HEK293 (cell line): Measurements from ENCODE around the gene RNF11.

Experiments used
- CTCF ChIA-PET: fragments of 350-600 bp; formaldehyde crosslinking; extraction: SDS; loops from one replicate; lab custom pipeline; 2021; ENCODE audit warnings: antibody characterized with exemption; lab: Yijun Ruan, JAX
- POLR2A ChIA-PET: fragments of 300-600 bp; formaldehyde crosslinking; extraction: SDS; loops from one replicate; lab custom pipeline; 2020; ENCODE audit warnings: antibody characterized with exemption, inconsistent platforms; lab: Yijun Ruan, JAX
- H3K27ac ChIP-seq: fragments of 200-500 bp; sonication (Bioruptor generic); 2 replicates; pipeline ENCODE4 v1.5.1; 2014; ENCODE audit warnings: low read depth, low read length, control low read depth, inconsistent platforms; ENCODE audit errors: extremely low read depth
- H3K36me3 ChIP-seq, 2 experiments: fragments of 200-500 bp in 1 of 2; sonication (Bioruptor generic) in 1 of 2; 1 replicate in 1 of 2; 2 replicates in 1 of 2; pipeline ENCODE4 v1.5.1; 2014 to 2017; ENCODE audit warnings: inconsistent platforms in 2 of 2, low read length in 2 of 2; ENCODE audit not compliant: control insufficient read depth in 2 of 2, insufficient read depth in 1 of 2
- H3K4me1 ChIP-seq: fragments of 200-500 bp; sonication (Bioruptor generic); 2 replicates; pipeline ENCODE4 v1.5.1; 2014; ENCODE audit warnings: mild to moderate bottlenecking, low read length, inconsistent platforms; ENCODE audit not compliant: control insufficient read depth, insufficient read depth
- H3K4me3 ChIP-seq: 2 replicates; pipeline ENCODE4 v1.5.1; 2011; ENCODE audit warnings: low read depth, mild to moderate bottlenecking, control low read depth, low read length, moderate library complexity
- H3K9me3 ChIP-seq: fragments of 200-500 bp; sonication (Bioruptor generic); 2 replicates; pipeline ENCODE4 v1.5.1; 2014; ENCODE audit warnings: low read depth, low read length, inconsistent platforms; ENCODE audit not compliant: control insufficient read depth, insufficient read depth
- GFI1B ChIP-seq: fragments of 450-650 bp; formaldehyde crosslinking; IDR thresholded peaks from 2 replicates; pipeline ENCODE4 v1.5.1; 2016; ENCODE audit warnings: missing biosample characterization, missing genetic modification characterization
- GLIS1 ChIP-seq: fragments of 450-650 bp; formaldehyde crosslinking; IDR thresholded peaks from 2 replicates; pipeline ENCODE4 v1.5.1; 2016; ENCODE audit warnings: missing biosample characterization, missing genetic modification characterization
- HIC1 ChIP-seq: fragments of 450-650 bp; formaldehyde crosslinking; IDR thresholded peaks from 2 replicates; pipeline ENCODE4 v1.5.1; 2016; ENCODE audit warnings: missing biosample characterization, missing genetic modification characterization
- HOXD13 ChIP-seq: sonication (generic); formaldehyde crosslinking; IDR thresholded peaks from 2 replicates; pipeline ENCODE4 v1.8.0; 2022; ENCODE audit warnings: missing genetic modification reagents, borderline replicate concordance
- KLF16 ChIP-seq: fragments of 450-650 bp; formaldehyde crosslinking; IDR thresholded peaks from 2 replicates; pipeline ENCODE4 v1.5.1; 2017; ENCODE audit warnings: missing biosample characterization, missing genetic modification characterization
- KLF8 ChIP-seq: fragments of 450-650 bp; formaldehyde crosslinking; IDR thresholded peaks from 2 replicates; pipeline ENCODE4 v1.5.1; 2016; ENCODE audit warnings: missing biosample characterization, missing genetic modification characterization
- SCRT1 ChIP-seq: fragments of 450-650 bp; formaldehyde crosslinking; IDR thresholded peaks from 2 replicates; pipeline ENCODE4 v1.5.1; 2016; ENCODE audit warnings: missing biosample characterization, missing genetic modification characterization, borderline replicate concordance
- TCF7L2 ChIP-seq: IDR thresholded peaks from 2 replicates; pipeline ENCODE4 v1.6.1; 2011; ENCODE audit warnings: low read depth, mild to moderate bottlenecking, inconsistent platforms, low read length, moderate library complexity, borderline replicate concordance
- TRIM28 ChIP-seq: IDR thresholded peaks from 2 replicates; pipeline ENCODE4 v1.6.1; 2011; ENCODE audit warnings: low read length, control low read depth, borderline replicate concordance
- ZBTB20 ChIP-seq: fragments of 450-650 bp; formaldehyde crosslinking; IDR thresholded peaks from 2 replicates; pipeline ENCODE4 v1.5.1; 2016; ENCODE audit warnings: missing biosample characterization, missing genetic modification characterization
- ZNF140 ChIP-seq: fragments of 450-650 bp; formaldehyde crosslinking; IDR thresholded peaks from 2 replicates; pipeline ENCODE4 v1.5.1; 2016; ENCODE audit warnings: missing biosample characterization, missing genetic modification characterization
- ZNF19 ChIP-seq: fragments of 450-650 bp; formaldehyde crosslinking; IDR thresholded peaks from 2 replicates; pipeline ENCODE4; 2016; ENCODE audit warnings: missing biosample characterization, missing genetic modification characterization, low read depth
- ZNF239 ChIP-seq: fragments of 450-650 bp; formaldehyde crosslinking; IDR thresholded peaks from 2 replicates; pipeline ENCODE4 v1.5.1; 2016; ENCODE audit warnings: missing biosample characterization, missing genetic modification characterization
- ZNF24 ChIP-seq: fragments of 450-650 bp; formaldehyde crosslinking; IDR thresholded peaks from 2 replicates; pipeline ENCODE4 v1.5.1; 2016; ENCODE audit warnings: missing biosample characterization, missing genetic modification characterization
- ZNF280C ChIP-seq: fragments of 450-650 bp; formaldehyde crosslinking; IDR thresholded peaks from 2 replicates; pipeline ENCODE4 v1.5.1; 2016; ENCODE audit warnings: missing biosample characterization, missing genetic modification characterization
- ZNF311 ChIP-seq: fragments of 450-650 bp; formaldehyde crosslinking; IDR thresholded peaks from 2 replicates; pipeline ENCODE4 v1.5.1; 2017; ENCODE audit warnings: missing biosample characterization, missing genetic modification characterization, borderline replicate concordance
- ZNF324 ChIP-seq: fragments of 450-650 bp; formaldehyde crosslinking; IDR thresholded peaks from 2 replicates; pipeline ENCODE4 v1.5.1; 2016; ENCODE audit warnings: missing biosample characterization, missing genetic modification characterization
- ZNF335 ChIP-seq: fragments of 450-650 bp; formaldehyde crosslinking; conservative IDR thresholded peaks from 2 replicates; pipeline ENCODE4 v1.5.1; 2016; ENCODE audit warnings: missing biosample characterization, missing genetic modification characterization
- ZNF423 ChIP-seq: fragments of 450-650 bp; formaldehyde crosslinking; IDR thresholded peaks from 2 replicates; pipeline ENCODE4 v1.5.1; 2016; ENCODE audit warnings: missing biosample characterization, missing genetic modification characterization
- ZNF473 ChIP-seq: fragments of 450-650 bp; formaldehyde crosslinking; IDR thresholded peaks from 2 replicates; pipeline ENCODE4 v1.5.1; 2017; ENCODE audit warnings: missing biosample characterization, missing genetic modification characterization
- ZNF624 ChIP-seq: fragments of 450-650 bp; formaldehyde crosslinking; IDR thresholded peaks from 2 replicates; pipeline ENCODE4 v1.5.1; 2017; ENCODE audit warnings: missing biosample characterization, missing genetic modification characterization
- ZNF785 ChIP-seq: fragments of 450-650 bp; formaldehyde crosslinking; IDR thresholded peaks from 2 replicates; pipeline ENCODE4 v1.5.1; 2016; ENCODE audit warnings: missing biosample characterization, missing genetic modification characterization
- ZNF791 ChIP-seq: fragments of 450-650 bp; formaldehyde crosslinking; IDR thresholded peaks from 2 replicates; pipeline ENCODE4 v1.5.1; 2016; ENCODE audit warnings: missing biosample characterization, missing genetic modification characterization
- TF ChIP-seq, protein P1 (sequence below): fragments of 450-650 bp; formaldehyde crosslinking; IDR thresholded peaks from 2 replicates; pipeline ENCODE4 v1.5.1; 2017; ENCODE audit warnings: missing biosample characterization, mild to moderate bottlenecking, missing genetic modification characterization, moderate library complexity
- TF ChIP-seq, protein P2 (sequence below): fragments of 450-650 bp; formaldehyde crosslinking; IDR thresholded peaks from 2 replicates; pipeline ENCODE4; 2016; ENCODE audit warnings: missing biosample characterization, missing genetic modification characterization
- TF ChIP-seq, protein P3 (sequence below): fragments of 450-650 bp; formaldehyde crosslinking; IDR thresholded peaks from 2 replicates; pipeline ENCODE4 v1.5.1; 2016; ENCODE audit warnings: missing biosample characterization, missing genetic modification characterization
- TF ChIP-seq, protein P4 (sequence below): fragments of 450-650 bp; formaldehyde crosslinking; optimal IDR thresholded peaks from 2 replicates; pipeline ENCODE3; 2016; ENCODE audit warnings: missing biosample characterization, mild to moderate bottlenecking, missing genetic modification characterization

RNF11 gene

DNA sequence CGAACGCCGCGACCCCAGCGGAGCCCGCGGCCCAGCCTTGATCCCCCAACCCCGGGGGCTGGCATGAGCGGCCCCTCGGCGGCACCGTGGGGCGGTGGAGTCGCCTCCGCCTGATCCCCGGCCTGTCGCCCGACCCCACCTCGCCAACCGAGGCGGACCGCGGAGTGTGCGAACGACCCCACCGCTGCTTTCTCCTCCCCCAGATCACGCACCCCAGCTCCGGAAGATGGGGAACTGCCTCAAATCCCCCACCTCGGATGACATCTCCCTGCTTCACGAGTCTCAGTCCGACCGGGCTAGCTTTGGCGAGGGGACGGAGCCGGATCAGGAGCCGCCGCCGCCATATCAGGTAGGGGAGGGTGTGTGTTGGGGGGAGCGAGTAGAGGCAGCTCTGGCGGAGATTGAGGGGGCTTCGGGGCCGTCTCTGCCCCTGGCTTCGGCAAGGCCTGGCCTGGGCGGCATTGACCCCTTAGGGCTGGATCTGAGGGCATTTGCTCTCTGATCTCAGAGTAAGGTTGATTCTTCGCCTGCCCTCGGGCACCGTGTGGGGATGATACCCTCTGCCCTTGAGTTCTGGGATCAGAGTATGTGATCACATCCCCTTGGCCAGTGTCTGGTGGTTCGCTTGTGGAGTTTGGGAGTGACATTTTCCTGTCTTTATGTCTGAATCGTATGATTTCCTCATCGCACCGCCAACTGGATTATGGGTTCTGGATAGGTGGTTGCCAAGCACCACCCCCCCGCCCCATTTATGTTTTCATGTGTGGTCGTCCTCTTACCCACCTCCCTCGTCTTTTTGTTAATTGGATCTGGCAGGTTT, 668 bp downstream of the RNF11 start (continued):
- TF ChIP-seq, protein P1, sequence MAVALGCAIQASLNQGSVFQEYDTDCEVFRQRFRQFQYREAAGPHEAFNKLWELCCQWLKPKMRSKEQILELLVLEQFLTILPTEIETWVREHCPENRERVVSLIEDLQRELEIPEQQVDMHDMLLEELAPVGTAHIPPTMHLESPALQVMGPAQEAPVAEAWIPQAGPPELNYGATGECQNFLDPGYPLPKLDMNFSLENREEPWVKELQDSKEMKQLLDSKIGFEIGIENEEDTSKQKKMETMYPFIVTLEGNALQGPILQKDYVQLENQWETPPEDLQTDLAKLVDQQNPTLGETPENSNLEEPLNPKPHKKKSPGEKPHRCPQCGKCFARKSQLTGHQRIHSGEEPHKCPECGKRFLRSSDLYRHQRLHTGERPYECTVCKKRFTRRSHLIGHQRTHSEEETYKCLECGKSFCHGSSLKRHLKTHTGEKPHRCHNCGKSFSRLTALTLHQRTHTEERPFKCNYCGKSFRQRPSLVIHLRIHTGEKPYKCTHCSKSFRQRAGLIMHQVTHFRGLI = no peak
- TF ChIP-seq GLIS1 (tag by site-specific recombination) (peak; percentile 78), ZNF239 (tag by site-specific recombination) (0 out of 2 replicates have a peak, but pooled peaks have one; percentile 10), TCF7L2 (no peak), ZNF423 (tag by site-specific recombination) (no peak), KLF8 (tag by site-specific recombination) (peak; percentile 19), ZNF140 (tag by site-specific recombination) (no peak), HOXD13 (CRISPR knock-in tag) (0 out of 2 replicates have a peak, but pooled peaks have one; percentile 18), ZBTB20 (tag by site-specific recombination) (no peak), ZNF624 (tag by site-specific recombination) (no peak), TRIM28 (no peak), ZNF324 (tag by site-specific recombination) (0 out of 2 replicates have a peak, but pooled peaks have one; percentile 35)
- TF ChIP-seq, protein P2, sequence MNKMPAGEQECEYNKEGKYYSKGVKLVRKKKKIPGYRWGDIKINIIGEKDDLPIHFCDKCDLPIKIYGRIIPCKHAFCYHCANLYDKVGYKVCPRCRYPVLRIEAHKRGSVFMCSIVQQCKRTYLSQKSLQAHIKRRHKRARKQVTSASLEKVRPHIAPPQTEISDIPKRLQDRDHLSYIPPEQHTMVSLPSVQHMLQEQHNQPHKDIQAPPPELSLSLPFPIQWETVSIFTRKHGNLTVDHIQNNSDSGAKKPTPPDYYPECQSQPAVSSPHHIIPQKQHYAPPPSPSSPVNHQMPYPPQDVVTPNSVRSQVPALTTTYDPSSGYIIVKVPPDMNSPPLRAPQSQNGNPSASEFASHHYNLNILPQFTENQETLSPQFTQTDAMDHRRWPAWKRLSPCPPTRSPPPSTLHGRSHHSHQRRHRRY = no peak

DNA sequence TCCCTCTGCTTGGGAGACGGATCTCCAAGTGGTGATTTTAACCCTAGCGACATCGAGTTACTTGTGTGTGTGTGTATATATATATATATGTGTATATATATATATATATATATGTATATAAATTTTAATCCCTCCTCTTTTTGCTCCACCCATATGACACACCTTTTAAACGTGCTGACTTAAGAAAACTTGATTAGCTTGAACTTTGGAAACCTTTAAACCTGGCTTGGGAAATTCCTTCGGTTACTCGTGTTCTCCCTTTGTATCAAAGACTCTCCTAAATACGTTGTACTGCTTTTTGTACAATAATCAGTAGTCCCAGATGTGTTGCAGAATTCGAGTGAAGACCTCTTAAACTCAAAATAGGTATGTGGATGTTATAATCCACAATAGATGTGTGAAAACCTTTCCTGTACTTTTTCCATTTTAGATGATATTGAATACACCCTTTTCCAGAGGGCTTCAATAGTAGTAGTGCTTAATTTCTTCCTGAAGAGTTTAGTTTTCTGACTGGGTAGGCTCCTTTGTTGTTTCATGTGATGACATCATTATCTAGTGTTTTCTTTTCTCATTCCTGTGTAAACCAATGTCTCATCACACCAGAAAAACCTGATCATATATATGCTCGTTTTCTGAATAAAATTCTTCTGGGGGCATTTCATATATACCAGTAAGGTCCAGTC, 1.4 kb downstream of the RNF11 start:
- peak overlapping the region; percentile 93 for H3K27ac ChIP-seq
- H3K4me1 ChIP-seq = peaks cover 16% of the 10 kb centered on the region; the same call in 1 of the 2 replicates
- CTCF ChIA-PET = interaction anchor here (0.6 to 1.1 kb wide), 4 partner anchors 44 to 59 kb away, joined by 3 to 5 read pairs (median 4); no protein-coding TSS in a partner anchor
- H3K9me3 ChIP-seq = no peaks in the 10 kb centered on the region
- H3K4me3 ChIP-seq = peak overlapping the region; percentile 98
- H3K36me3 ChIP-seq = no peaks in the 10 kb centered on the region; a peak in 1 of 3 replicates
- POLR2A ChIA-PET = interaction anchor here (0.5 to 1.1 kb wide), 3 partner anchors 24 to 94 kb away, joined by 3 to 5 read pairs (median 4); no protein-coding TSS in a partner anchor
- TF ChIP-seq ZNF280C (no peak), KLF16 (tag by site-specific recombination) (peak; percentile 6; the same call in 1 of the 2 replicates), ZNF791 (tag by site-specific recombination) (no peak), HIC1 (tag by site-specific recombination) (no peak), ZNF473 (no peak), ZNF335 (tag by site-specific recombination) (peak; percentile 37; the same call in 1 of the 2 replicates), ZNF19 (tag by site-specific recombination) (no peak), GFI1B (tag by site-specific recombination) (no peak), ZNF24 (tag by site-specific recombination) (no peak), SCRT1 (tag by site-specific recombination) (no peak), ZNF311 (tag by site-specific recombination) (no peak), ZNF785 (tag by site-specific recombination) (no peak)
- TF ChIP-seq, protein P3, sequence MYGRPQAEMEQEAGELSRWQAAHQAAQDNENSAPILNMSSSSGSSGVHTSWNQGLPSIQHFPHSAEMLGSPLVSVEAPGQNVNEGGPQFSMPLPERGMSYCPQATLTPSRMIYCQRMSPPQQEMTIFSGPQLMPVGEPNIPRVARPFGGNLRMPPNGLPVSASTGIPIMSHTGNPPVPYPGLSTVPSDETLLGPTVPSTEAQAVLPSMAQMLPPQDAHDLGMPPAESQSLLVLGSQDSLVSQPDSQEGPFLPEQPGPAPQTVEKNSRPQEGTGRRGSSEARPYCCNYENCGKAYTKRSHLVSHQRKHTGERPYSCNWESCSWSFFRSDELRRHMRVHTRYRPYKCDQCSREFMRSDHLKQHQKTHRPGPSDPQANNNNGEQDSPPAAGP (tag by site-specific recombination) = 0 out of 2 replicates have a peak, but pooled peaks have one; percentile 31
- TF ChIP-seq, protein P4, sequence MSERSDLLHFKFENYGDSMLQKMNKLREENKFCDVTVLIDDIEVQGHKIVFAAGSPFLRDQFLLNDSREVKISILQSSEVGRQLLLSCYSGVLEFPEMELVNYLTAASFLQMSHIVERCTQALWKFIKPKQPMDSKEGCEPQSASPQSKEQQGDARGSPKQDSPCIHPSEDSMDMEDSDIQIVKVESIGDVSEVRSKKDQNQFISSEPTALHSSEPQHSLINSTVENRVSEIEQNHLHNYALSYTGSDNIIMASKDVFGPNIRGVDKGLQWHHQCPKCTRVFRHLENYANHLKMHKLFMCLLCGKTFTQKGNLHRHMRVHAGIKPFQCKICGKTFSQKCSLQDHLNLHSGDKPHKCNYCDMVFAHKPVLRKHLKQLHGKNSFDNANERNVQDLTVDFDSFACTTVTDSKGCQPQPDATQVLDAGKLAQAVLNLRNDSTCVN (tag by site-specific recombination) = no peak
